Right atrium auricular region (tissue), 2 donors: Measurements from ENCODE around the gene TEX10. TPM values are rescaled to one million over a fixed set of nuclear protein-coding genes. Genes with fewer than 3 reads are reported as not detected.

ENCODE experiments used
- DNase-seq: peaks from one replicate; pipeline ENCODE4 v3.0.0-alpha.2; 2019; ENCODE audit warnings: low spot score
- H3K27ac ChIP-seq, 2 donors: fragments of 200-600 bp; sonication (generic); 1 replicate in 1 of 2; 2 replicates in 1 of 2; pipeline ENCODE4 v1.5.1; 2016 to 2019
- H3K27me3 ChIP-seq, 2 donors: fragments of 200-600 bp; sonication (generic); one replicate each; pipeline versions ENCODE4 v1.5.1 to v1.6.0; 2017 to 2019
- H3K36me3 ChIP-seq: fragments of 200-600 bp; sonication (generic); one replicate; pipeline ENCODE4 v1.5.1; 2016
- H3K4me1 ChIP-seq, 2 donors: fragments of 200-600 bp; sonication (generic); one replicate each; pipeline versions ENCODE4 v1.5.1 to v1.6.0; 2017 to 2019
- H3K4me3 ChIP-seq, 2 donors: fragments of 200-600 bp; sonication (generic); 1 replicate in 1 of 2; 2 replicates in 1 of 2; pipeline ENCODE4 v1.5.1; 2017 to 2019; ENCODE audit warnings: mild to moderate bottlenecking in 1 of 2, moderate library complexity in 1 of 2
- H3K9me3 ChIP-seq, 2 donors: fragments of 200-600 bp; sonication (generic); one replicate each; pipeline ENCODE4 v1.5.1; 2019
- CTCF ChIP-seq, 2 donors: fragments of 200-600 bp; sonication (generic); IDR thresholded peaks; one replicate each; pipeline ENCODE4 v1.5.1; 2019; ENCODE audit warnings: antibody characterized with exemption in 2 of 2
- total RNA-seq, 2 donors: library from RNA; depleted of rRNA; stranded (reverse); fragments of >200 nt; gene quantifications; one replicate each; pipeline ENCODE4 v1.1.0, GENCODE V29; 2016

The TEX10 gene
- total RNA-seq, 2 donors from 2014 or later = 8.6 to 9.9 TPM

- Histone ChIP-seq H3K4me3 (no peak overlapping the region), H3K36me3 (peaks cover 43% of the 10 kb centered on the region), H3K9me3 (peaks cover 0 to 20% of the 10 kb centered on the region in 2 donors), H3K27me3 (no peaks in the 10 kb centered on the region), H3K27ac (no peak overlapping the region), H3K4me1 (no peaks in the 10 kb centered on the region)
- no peak for TF ChIP-seq CTCF (IDR thresholded peaks at IDR 0.05)
- DNase-seq = no peak
Measured at GRCh38 chr9:100284247-100284646, 68.5 kb downstream of the TEX10 start.

GRCh38 chr9:100282388-100282719, 70.4 kb downstream of the TEX10 start:
- Histone ChIP-seq H3K4me1 (no peaks in the 10 kb centered on the region), H3K36me3 (peaks cover 31% of the 10 kb centered on the region), H3K9me3 (peaks cover 0 to 10% of the 10 kb centered on the region in 2 donors), H3K27ac (no peak overlapping the region), H3K4me3 (no peak overlapping the region), H3K27me3 (no peaks in the 10 kb centered on the region)
- TF ChIP-seq CTCF (IDR thresholded peaks at IDR 0.05) = no peak
- no peak for DNase-seq

- no peak for DNase-seq
- H3K27ac ChIP-seq = no peak overlapping the region
- no peak for TF ChIP-seq CTCF (IDR thresholded peaks at IDR 0.05)
- peaks cover 25% of the 10 kb centered on the region for H3K36me3 ChIP-seq
- peaks cover 0 to 9% of the 10 kb centered on the region in 2 donors for H3K9me3 ChIP-seq
- no peaks in the 10 kb centered on the region for H3K4me1 ChIP-seq
- H3K4me3 ChIP-seq = no peak overlapping the region
- H3K27me3 ChIP-seq = no peaks in the 10 kb centered on the region
Measured at GRCh38 chr9:100281676-100282387, 70.9 kb downstream of the TEX10 start.

GRCh38 chr9:100281066-100281465, 71.7 kb downstream of the TEX10 start:
- peaks cover 19% of the 10 kb centered on the region for H3K36me3 ChIP-seq
- DNase-seq = no peak

GRCh38 chr9:100277166-100277979, 75.4 kb downstream of the TEX10 start:
- DNase-seq = no peak
- H3K27me3 ChIP-seq = no peaks in the 10 kb centered on the region
- H3K9me3 ChIP-seq = no peaks in the 10 kb centered on the region
- no peak overlapping the region for H3K4me3 ChIP-seq
- H3K4me1 ChIP-seq = no peaks in the 10 kb centered on the region
- no peak overlapping the region for H3K27ac ChIP-seq
- no peak for TF ChIP-seq CTCF (IDR thresholded peaks at IDR 0.05)
- peaks cover 15% of the 10 kb centered on the region for H3K36me3 ChIP-seq

More at GRCh38 chr9:100281066-100281465, 71.7 kb downstream of the TEX10 start:
- Histone ChIP-seq H3K9me3 (peaks cover 0 to 9% of the 10 kb centered on the region in 2 donors), H3K4me1 (no peaks in the 10 kb centered on the region), H3K4me3 (no peak overlapping the region), H3K27ac (no peak overlapping the region), H3K27me3 (no peaks in the 10 kb centered on the region)
- TF ChIP-seq CTCF (IDR thresholded peaks at IDR 0.05) = no peak
